NCI-H446 treated with DMSO at 0.1 percent for 48 hours (cell line): Measurements from ENCODE around the gene RCAN2.
"Not testable (repeated sequence)": the region's sequence is repeated elsewhere in the genome, so short reads cannot be mapped to it uniquely, and the experiment has no call there.

Experiments
- DNase-seq: peaks from one replicate; lab custom pipeline; 2025; lab: John Stamatoyannopoulos, UW

Gene RCAN2

DNA sequence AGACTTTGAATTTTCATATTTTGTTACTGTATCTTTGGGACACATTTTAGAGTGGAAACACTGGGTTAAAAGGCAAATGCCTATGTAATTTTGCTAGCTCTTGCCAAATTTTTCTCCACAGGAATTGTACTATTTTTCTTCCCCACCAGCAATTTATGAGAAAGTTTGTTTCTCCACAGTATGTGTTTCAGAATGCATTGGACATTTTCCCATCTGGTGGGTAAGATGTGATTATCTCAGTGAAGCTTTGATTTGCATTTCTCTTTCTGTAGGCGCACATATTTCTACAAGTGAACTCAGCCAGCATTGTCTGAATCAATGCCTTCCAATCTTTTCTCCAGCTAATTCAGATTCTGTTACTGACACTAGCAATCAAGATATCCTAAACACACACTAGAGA, 157.8 kb downstream of the RCAN2 start:
- no peak for DNase-seq

DNA sequence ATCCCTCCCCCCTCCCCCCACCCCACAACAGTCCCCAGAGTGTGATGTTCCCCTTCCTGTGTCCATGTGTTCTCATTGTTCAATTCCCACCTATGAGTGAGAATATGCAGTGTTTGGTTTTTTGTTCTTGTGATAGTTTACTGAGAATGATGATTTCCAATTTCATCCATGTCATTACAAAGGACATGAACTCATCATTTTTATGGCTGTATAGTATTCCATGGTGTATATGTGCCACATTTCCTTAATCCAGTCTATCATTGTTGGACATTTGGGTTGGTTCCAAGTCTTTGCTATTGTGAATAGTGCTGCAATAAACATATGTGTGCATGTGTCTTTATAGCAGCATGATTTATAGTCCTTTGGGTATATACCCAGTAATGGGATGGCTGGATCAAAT, 158.8 kb downstream of the RCAN2 start:
- not testable (repeated sequence) for DNase-seq

DNA sequence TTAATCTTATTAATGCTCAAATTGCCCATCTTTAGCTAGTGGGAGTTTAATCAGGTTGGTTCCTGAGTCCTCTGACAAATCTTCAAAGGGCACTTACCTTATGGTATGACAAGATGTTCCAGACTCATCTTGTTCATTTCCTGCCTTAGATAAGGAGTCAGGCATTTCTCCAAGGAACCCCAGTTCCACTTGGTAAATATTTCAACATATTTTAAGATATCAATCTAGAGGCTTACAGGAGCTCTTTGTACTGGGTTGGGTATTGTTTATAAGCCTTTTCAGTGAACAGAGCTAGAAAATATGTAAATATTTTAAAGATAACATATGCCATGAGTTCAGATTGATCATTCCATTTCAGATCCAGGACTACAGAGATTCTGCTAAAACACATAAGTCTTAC, 159.8 kb downstream of the RCAN2 start:
- no peak for DNase-seq

DNA sequence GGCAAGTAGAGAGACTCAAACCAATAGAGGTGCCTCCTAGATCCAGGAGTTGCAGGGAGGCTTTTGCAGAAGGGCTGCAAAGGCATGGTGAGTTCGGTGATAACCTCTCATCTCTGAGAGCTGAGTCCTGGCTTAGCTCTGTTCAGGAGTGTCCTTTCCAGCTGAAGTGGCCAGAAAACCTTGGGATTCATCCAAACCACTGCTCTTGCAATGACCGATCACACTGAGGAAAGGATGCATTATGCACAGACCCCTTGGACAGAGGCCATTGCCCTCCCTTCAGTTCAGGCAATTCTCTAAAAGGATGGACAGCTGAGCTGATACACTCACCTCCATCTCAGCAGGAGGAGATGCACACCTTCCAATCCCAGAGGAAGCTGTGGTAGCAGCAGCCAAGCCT, 161.7 kb downstream of the RCAN2 start:
- DNase-seq = no peak

DNA sequence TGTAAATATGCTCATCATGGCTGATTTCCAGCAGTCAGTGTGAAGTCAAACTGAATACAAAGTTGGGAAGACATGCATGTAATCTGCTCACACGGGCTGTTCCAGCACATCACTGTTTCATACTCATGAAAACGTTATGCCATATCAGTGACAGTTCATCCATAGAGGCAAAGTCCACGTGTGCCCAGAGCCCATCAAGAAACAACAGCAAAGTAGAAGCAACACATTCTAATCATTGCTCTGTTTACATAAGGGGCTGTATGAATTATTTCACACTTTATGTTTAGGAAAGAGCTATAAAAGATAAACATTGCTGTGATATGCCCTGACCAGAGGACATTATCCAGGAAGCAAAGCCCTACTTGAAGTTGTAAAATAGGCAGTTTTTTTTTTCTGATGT, 163.5 kb downstream of the RCAN2 start:
- no peak for DNase-seq

DNA sequence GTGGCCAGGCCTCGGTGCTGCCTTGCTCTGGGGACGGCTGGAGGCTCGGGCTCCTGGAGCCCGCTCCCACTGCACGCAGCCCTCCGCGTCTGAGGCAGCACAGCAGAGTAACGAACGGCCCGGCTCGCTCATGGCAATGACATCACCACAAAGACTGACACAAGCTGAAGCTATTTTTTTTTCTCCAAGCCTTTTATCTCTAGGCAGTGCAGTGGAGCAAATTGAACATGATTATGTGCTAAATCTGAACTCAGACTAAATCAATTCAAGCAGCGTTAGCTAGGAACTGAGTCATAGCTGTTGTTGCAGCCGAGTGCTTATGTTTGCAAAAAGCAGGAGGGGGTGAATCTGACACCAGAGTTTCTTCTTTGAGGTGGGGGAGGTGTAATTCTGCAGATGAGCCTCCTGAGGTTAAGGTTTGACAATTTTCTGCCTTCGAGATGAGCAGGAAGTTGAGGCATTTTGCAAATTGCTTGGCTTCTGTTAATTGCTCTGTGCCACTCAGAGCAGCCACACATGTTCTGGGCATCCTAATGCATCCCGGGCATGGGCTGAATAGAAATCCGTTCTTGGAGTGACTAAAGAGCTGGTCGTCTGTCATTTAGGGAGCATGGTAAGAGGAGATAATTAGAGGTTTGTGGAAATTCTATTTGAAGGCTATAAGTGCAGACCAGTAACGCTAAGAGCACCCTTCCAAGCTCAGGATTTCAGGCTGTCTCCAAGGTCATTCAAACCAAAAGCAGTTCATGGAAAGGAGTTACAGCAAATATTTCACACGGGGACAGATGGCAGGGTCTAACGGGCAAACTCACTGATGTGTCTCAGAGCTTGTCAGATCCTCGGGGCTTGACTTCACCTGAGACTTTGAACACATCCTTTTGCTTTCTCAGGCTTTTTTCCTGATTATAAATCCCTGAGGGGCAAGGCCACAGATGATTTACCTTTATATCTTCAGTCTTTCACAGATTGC, 165.4 kb downstream of the RCAN2 start:
- no peak for DNase-seq

DNA sequence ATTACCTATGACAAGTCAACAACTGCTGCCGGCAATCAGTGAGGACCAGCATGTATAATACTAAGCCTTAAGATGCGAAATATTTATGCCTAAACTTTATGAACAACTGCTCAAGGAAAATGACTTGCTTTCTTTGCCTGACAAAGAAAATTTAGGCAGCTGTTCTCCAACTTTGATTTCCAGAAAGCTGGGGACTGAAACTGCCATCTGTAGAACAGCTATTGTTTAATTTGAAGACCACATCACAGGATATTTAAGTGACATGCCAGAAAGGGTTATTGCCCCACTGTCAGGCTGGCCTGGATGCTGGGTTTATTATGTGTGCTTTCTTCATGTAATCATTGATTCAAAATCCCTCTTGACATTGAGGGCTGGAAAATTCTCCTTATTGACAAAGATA, 166.5 kb downstream of the RCAN2 start:
- DNase-seq = no peak

DNA sequence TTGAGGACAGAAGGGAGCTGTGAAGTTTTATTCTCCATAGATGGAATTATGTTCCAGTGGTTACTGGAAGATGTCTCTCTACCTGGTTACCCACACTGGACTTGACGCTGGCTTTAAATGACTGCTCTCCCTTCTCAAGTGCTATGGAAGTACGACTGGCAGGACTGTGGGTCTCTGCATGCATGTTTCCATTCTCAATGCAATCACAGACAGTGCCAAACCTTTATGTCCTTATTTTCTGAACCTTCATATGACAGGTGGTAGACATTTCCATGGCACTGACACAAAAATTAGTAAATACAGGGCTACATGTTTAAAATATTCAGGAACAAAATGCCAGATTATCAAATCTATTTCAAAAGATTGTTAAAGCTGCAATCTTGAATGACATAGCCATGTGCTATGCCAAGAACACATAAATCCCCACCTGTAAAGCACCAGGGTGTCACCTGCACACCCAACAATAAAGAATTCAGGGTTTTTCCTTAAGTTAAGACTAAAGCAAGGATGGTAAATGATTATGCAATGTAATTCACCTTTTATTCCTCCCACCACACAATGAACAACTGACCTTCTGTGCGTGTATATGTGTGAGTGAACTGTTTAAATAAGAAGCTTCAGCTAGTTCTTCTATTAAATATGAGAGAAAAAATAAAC, 167.2 kb downstream of the RCAN2 start:
- no peak for DNase-seq

DNA sequence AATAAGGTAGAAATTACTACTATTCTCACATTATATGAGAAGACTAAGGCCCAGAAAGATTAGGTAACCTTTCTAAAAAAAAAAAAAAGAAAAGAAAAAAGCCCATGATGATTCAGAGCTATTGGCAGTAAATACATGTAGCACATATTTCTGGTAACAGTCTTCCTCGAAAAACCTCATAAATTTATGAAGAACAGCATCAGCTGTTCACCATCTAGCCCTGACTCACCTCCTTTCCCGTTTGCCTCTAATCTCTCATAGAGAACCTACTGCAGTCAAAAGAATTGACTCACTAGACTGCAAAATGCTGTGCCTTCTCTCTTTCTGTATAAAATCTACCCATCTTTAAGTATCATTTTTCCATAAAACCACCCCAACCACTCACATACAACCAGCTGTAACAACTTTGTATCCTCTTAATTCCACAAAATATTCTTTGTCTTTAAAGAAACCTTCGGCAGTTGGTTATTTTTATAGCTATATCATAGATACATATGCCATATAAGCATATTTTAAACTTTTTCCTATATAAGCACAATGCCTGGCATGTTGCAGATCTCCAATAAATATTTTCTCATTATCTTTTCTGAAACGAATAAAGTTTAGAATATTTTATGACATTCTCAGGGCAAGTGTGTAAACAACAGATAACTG, 167.8 kb downstream of the RCAN2 start:
- DNase-seq = no peak

DNA sequence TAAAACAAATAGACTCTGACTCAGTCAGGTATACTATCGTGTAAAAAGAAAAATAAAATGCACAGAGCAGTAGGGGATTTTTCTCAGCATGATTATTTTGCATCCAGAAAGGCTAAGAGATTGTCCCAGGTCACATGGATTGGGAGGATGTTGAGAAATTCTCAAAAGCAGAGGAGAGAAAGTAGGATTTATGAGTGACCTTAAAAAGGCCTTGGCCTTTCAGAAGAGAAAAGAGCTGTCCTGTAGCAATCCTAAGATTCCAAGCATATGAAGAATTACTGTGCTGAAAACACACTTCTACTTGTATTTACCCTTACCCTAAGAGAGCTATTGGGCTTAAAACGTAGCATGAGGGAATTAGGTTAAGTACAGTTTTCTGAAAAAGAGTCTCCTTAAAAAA, 170.7 kb downstream of the RCAN2 start:
- DNase-seq = no peak

DNA sequence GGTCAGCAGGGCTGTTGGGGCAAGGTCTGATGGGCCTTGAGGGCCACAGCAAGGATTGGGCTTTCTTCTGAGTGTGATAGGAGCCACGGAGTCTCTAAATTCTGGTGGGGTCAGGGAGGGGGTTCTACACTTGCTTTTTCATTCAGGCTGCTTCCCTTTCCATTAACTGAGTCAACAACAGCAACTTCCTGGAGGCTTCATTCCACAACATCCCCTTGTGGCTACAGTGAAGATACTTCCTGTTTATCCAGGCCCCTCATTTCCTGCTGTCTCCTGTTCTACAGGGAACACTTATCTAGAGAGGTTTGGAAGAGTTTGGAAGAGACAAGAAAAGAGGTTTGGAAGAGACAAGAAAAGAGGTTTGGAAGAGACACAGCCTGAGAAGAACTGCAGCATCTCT, 175.7 kb downstream of the RCAN2 start:
- no peak for DNase-seq

DNA sequence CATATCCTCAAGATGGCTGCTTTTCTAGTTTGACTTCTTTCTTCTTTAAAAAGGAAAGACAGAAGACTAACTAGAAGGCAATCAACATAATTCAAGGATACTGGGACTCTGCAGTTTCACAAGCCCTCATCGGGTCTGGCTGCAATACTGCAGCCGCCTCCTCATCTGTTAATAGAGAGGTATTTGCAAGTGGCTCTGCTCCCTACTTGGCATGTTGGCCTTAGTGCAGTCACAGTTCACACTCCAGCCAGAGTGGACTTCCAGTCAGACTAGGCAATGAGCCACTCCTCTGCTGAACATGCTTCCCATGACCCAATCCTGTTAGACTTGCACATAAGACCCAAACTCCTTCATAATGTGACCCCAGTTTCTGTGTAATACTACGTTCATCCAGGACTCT, 178.6 kb downstream of the RCAN2 start:
- DNase-seq = no peak

DNA sequence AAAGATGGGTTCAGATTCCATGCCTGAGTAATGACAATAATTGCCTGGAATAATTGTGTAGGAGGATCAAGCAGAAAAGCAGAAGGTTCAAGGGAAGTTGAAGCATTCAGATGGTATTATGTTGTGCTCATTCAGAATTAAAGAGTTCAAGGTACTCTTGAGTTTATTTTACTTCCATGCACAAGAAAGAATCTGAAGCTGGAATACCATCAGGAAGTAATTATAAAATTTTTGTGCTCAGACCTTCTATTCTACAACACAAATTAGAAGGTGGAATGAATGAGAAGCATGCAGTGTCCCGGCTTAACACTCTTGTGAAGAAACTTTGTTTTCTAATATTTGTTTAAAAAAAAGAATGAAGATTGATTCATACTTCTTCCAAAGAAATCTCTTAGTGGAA, 181.1 kb downstream of the RCAN2 start:
- no peak for DNase-seq

DNA sequence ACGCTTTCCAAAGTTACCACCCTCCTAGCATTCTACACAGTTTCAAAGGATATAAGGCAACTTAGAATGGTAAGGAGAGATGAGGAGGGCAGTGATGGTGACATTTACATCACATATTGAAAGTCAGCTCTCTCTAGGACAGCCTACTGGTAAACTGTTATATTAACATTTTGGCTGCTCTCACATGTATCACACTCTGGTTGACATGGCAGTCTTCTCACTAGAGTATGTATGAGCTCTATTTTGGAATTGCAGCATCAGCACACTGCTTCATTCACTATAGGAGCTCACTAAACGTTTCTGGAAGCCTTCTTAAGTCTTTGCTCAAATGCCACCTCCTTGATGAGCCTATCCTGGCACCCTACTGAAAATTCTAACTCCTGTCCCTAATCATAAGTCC, 184.8 kb downstream of the RCAN2 start:
- no peak for DNase-seq

DNA sequence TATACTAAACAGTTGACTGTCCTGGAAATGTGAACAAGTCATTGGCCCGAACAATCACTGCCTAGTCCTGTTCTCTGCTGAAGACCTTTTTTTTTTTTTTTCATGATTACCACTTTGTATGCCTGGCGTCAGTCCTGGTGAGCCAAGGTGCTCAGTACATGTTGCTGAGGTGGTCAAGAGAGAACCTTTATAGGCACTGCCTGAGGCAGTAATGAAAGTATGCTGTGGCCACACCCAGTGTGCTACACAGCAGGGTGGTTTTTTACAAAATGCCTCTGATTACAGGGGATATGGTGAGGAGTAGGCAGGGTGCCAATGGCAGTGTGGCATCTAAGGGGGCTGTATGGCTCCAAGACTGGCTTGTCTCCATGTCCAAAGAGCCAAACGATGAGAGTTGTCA, 185.4 kb downstream of the RCAN2 start:
- no peak for DNase-seq

DNA sequence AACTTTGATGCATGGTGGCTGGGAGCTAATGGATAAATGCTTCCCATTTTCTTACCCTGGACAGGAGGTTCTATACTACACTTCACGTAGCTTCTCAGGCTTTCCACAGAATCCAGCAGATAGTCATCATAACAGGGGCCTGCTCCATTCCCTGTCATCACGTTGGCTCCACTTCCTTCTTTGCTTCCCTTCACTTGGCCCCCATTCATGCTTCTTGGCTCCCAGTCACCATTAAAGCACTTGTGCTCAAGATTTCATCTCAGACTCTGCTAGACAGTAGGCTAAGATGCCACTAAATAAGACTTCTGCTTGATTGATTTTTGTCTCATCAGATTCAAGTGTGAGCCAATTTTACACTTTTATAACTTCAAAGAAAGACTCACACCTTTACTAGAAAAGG, 186.0 kb downstream of the RCAN2 start:
- no peak for DNase-seq

DNA sequence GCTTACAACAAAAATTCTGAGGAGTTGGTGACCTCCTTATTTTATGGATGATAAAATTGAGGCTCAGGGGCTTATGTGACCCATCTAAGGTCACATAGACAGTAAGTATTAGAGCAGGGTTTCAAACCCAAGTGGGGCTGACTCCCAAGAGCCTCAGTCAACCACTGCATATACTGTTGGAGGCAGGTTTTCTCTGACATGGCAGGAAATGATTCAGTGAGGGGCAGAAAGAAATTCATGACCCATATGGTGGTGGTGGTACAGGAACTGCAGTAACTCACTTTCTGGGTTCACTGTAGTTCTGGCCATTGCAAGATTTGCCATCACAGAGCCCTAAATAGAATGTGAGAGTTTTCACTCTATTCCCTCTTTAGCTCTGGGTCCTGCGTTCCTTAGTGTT, 188.4 kb downstream of the RCAN2 start:
- DNase-seq = no peak

DNA sequence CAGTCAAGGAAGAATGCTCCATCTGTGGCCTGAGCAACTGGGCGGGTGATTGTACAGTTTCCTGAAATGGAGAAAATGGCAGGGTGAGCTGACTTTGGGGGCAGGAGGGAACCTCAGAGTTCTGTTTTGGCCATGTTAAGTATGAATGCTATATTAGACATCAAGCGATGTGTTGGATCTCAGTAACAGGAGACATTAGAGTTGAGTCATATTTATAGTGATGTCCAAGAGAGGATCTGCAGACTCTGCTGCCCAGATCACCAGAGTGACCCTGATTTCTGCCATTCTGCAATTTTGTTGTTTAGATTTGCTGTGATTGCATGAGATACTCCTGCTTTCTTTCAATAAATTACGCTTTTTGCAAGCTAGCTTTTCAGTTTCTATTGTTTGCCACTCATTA, 189.1 kb downstream of the RCAN2 start:
- no peak for DNase-seq

DNA sequence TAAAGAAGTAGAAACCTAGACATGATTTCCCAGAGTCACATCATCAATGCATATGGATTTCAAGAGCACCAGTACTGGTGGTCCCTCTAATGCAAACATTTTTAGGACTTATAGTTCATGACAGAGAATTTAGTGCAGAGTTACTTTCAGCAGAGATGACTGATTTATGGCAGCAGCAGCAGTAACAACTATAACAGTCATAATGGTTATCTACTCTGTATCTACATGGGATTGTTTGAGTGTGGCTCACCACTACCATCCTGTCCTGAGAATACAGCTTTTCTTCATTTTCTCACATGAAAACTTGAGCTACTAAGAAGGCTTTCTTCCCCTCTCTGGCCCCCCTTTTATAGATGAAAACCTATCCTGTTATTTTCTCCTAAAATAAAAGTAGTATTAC, 192.0 kb downstream of the RCAN2 start:
- DNase-seq = no peak

DNA sequence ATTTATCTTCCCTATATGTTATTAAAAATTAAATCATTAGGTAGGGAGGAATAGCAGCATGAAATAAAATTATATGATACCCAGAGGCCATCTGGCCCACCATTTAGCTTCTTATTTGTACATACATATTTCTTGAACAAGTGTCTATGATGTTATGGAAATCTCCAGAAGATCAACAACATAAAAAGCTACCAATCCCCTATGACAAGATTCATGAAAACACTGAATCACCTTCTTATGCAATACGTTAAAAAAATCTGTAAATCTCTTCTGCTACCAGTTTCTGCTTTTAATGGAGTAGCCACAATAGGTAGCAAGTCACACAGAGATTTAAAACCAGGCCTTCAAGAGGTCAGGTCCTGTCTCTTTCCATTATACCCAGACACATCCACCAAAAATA, 194.7 kb downstream of the RCAN2 start:
- DNase-seq = no peak

DNA sequence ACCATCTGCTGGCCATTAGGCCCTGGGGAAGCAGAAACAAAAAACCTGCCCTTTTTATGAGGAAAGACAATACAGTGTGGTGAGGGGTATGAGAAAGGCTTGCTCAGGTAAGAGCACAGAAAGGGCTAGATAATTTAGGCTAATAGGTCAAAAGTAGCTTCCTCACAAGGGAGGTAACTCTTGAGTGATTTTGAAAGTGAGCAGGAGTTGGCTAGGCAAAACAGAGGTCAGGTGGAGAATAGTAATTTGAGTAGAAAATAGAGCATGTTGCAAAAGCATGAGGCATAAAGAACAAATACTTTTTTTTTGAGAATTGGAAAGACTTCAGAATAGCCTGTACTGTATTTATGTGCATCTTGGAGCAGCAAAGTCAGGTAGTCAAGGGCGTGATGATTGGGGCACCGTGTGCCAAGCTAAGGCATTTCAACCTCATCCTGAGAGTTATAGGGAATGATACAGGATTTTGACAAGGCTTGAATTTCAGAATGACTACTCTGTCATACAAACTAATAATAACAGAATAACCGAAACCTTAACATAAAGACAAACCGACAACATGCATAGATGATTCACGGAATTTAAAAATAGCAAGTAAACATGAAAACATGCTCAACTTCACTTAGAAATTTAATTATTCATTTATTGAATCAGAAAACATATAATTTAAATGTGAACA, 197.5 kb downstream of the RCAN2 start:
- DNase-seq = no peak

DNA sequence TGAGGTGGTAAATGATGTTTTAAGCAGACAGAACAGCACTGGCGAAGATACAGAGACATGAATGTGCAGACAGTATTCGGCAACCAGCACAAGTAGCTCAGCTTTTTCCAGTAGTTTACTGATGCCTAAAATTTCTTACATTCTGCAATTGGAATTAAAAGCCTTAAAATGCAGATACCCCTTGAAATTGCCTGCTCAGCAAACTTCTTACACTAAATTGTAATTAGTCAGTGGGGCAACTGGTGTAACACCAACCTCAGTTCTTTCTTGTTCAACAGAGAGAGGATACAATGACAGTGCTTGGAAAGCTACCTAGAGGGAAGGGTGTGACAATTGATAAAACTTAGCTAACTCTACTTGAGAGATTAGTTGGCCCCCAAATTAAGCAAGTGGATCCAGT, 199.4 kb downstream of the RCAN2 start:
- no peak for DNase-seq

DNA sequence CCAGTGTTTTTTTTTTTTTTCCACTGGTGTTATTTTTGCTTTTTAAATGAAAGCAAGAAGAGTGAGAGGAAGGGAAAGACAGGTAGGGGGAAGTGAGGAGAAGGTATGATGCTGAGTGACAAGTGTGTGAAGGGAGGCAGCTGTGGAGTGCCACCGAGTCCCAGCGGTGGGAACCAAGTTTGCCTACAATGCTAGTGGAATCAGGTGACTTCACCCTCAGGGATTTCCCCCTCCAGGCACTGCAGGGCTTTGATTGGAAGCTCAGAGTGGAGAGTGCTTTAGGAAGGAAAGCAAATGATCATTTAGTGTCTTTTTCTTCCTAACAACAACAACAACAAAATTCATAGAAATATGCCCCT, 200.0 kb downstream of the RCAN2 start:
- no peak for DNase-seq
